Esophagus muscularis mucosa (tissue), 4 donors: Measurements from ENCODE around the gene PPAN. TPM values are rescaled to one million over a fixed set of nuclear protein-coding genes. Genes with fewer than 3 reads are reported as not detected.

Source experiments
- DNase-seq: peaks from one replicate; pipeline ENCODE4 v3.0.0-alpha.2; 2017; ENCODE audit errors: extremely low spot score
- H3K27ac ChIP-seq, 4 donors: fragments of 200-600 bp; sonication (generic); replicated peaks in 1 of 4; 1 replicate in 3 of 4; 2 replicates in 1 of 4; pipeline ENCODE4 v1.5.1; 2016 to 2019; ENCODE audit warnings: mild to moderate bottlenecking in 1 of 4
- H3K27me3 ChIP-seq, 4 donors: fragments of 200-600 bp; sonication (generic); one replicate each; pipeline versions ENCODE4 v1.5.1 to v1.6.0; 2016 to 2019
- H3K36me3 ChIP-seq, 4 donors: fragments of 200-600 bp; sonication (generic); one replicate each; pipeline ENCODE4 v1.5.1; 2016 to 2019
- H3K4me1 ChIP-seq, 4 donors: fragments of 200-600 bp; sonication (generic); one replicate each; pipeline ENCODE4 v1.5.1; 2016 to 2019
- H3K4me3 ChIP-seq, 4 donors: fragments of 200-600 bp; sonication (generic); 1 replicate in 2 of 4; 2 replicates in 2 of 4; pipeline ENCODE4 v1.5.1; 2016 to 2019; ENCODE audit warnings: mild to moderate bottlenecking in 4 of 4, moderate library complexity in 1 of 4
- H3K9me3 ChIP-seq, 4 donors: fragments of 200-600 bp; sonication (generic); 1 replicate in 3 of 4; 2 replicates in 1 of 4; pipeline ENCODE4 v1.5.1; 2016 to 2019
- CTCF ChIP-seq, 3 experiments: fragments of 200-600 bp in 2 of 3; fragments of 450-650 bp in 1 of 3; sonication (generic) in 2 of 3; IDR thresholded peaks; one replicate each; pipeline ENCODE4 v1.5.1; 2017 to 2019; ENCODE audit warnings: antibody characterized with exemption in 3 of 3, mild to moderate bottlenecking in 2 of 3, moderate library complexity in 1 of 3
- EP300 ChIP-seq: sonication (generic); formaldehyde crosslinking; IDR thresholded peaks from one replicate; pipeline ENCODE4 v1.6.1; 2017; ENCODE audit warnings: antibody characterized with exemption
- POLR2A ChIP-seq: fragments of 450-650 bp; IDR thresholded peaks from one replicate; pipeline ENCODE4 v1.6.1; 2017; ENCODE audit warnings: antibody characterized with exemption, moderate library complexity, mild to moderate bottlenecking, low read depth
- POLR2AphosphoS5 ChIP-seq, 2 donors: sonication (generic); formaldehyde crosslinking; IDR thresholded peaks; one replicate each; pipeline ENCODE4 v1.6.1; 2017; ENCODE audit warnings: antibody characterized with exemption in 2 of 2
- WGBS: methylation state at CpG from one replicate; pipeline ENCODE4 v1.1.5; 2018; 5-methylcytosine and 5-hydroxymethylcytosine counted together
- intact Hi-C: fragments of 100-400 bp; cut with DNase I; formaldehyde crosslinking; loops from one replicate; pipeline ENCODE4 v1.15.1; 2023
- total RNA-seq, 4 donors: library from RNA; depleted of rRNA; stranded (reverse); fragments of >200 nt; gene quantifications; one replicate each; pipeline versions ENCODE4 v1.1.0 to v1.2.1, GENCODE V29; 2016

The PPAN gene
- total RNA-seq, 4 donors from 2014 or later, result 22.7 to 39.3 (median 29.1) TPM

GRCh38 chr19:10141973-10142372, 35.8 kb downstream of the PPAN start:
- Histone ChIP-seq H3K36me3 (peaks cover 95 to 100% (median 100%) of the 10 kb centered on the region in 4 donors), H3K27me3 (no peaks in the 10 kb centered on the region), H3K4me1 (no peaks in the 10 kb centered on the region), H3K27ac (no peak overlapping the region), H3K9me3 (no peaks in the 10 kb centered on the region), H3K4me3 (no peak overlapping the region)
- no peak for DNase-seq
- TF ChIP-seq CTCF (IDR thresholded peaks at IDR 0.05), result no peak
- WGBS, result 96% methylated on average over 11 of the region's 18 CpGs
- intact Hi-C loops, result no loop called here

- Histone ChIP-seq H3K27me3 (no peaks in the 10 kb centered on the region), H3K4me1 (no peaks in the 10 kb centered on the region), H3K36me3 (peaks cover 89 to 100% (median 99%) of the 10 kb centered on the region in 4 donors), H3K27ac (no peak overlapping the region), H3K9me3 (no peaks in the 10 kb centered on the region), H3K4me3 (no peak overlapping the region)
- intact Hi-C loops, result no loop called here
- TF ChIP-seq EP300 (no peak), POLR2AphosphoS5 (IDR thresholded peaks at IDR 0.05) (no peak), CTCF (IDR thresholded peaks at IDR 0.05) (no peak), POLR2A (no peak)
- no peak for DNase-seq
- 90% methylated on average over 15 of the region's 15 CpGs for WGBS
These were observed 36.7 kb downstream of the PPAN start for GRCh38 chr19:10142701-10143375.

- DNase-seq, result no peak
- H3K9me3 ChIP-seq, result no peaks in the 10 kb centered on the region
- no peak for TF ChIP-seq CTCF (IDR thresholded peaks at IDR 0.05)
- no peak for TF ChIP-seq POLR2AphosphoS5 (IDR thresholded peaks at IDR 0.05)
- no peak for TF ChIP-seq EP300
- no peak for TF ChIP-seq POLR2A
- no peak overlapping the region for H3K4me3 ChIP-seq
- H3K27ac ChIP-seq, result no peak overlapping the region
- 95% methylated on average over 11 of the region's 11 CpGs for WGBS
- no peaks in the 10 kb centered on the region for H3K27me3 ChIP-seq
- no peaks in the 10 kb centered on the region for H3K4me1 ChIP-seq
- intact Hi-C loops, result no loop called here
- peaks cover 86 to 98% (median 97%) of the 10 kb centered on the region in 4 donors for H3K36me3 ChIP-seq
These were observed 37.5 kb downstream of the PPAN start for GRCh38 chr19:10143681-10144080.

- no peak for DNase-seq
- Histone ChIP-seq H3K4me3 (no peak overlapping the region), H3K9me3 (no peaks in the 10 kb centered on the region), H3K27me3 (no peaks in the 10 kb centered on the region), H3K27ac (no peak overlapping the region), H3K4me1 (no peaks in the 10 kb centered on the region), H3K36me3 (peaks cover 86 to 98% (median 97%) of the 10 kb centered on the region in 4 donors)
- WGBS, result 84% methylated on average over 5 of the region's 10 CpGs
- TF ChIP-seq POLR2AphosphoS5 (IDR thresholded peaks at IDR 0.05) (no peak), EP300 (no peak), POLR2A (no peak), CTCF (IDR thresholded peaks at IDR 0.05) (no peak)
- intact Hi-C loops, result no loop called here
These were observed 38.2 kb downstream of the PPAN start for GRCh38 chr19:10144361-10144760.

- Histone ChIP-seq H3K27me3 (no peaks in the 10 kb centered on the region), H3K9me3 (no peaks in the 10 kb centered on the region), H3K36me3 (peaks cover 86 to 98% (median 97%) of the 10 kb centered on the region in 4 donors), H3K4me1 (no peaks in the 10 kb centered on the region), H3K4me3 (no peak overlapping the region), H3K27ac (no peak overlapping the region)
- no peak for TF ChIP-seq EP300
- no peak for TF ChIP-seq POLR2A
- TF ChIP-seq POLR2AphosphoS5 (IDR thresholded peaks at IDR 0.05), result no peak
- no peak for TF ChIP-seq CTCF (IDR thresholded peaks at IDR 0.05)
- intact Hi-C loops, result no loop called here
- DNase-seq, result no peak
- 94% methylated on average over 5 of the region's 10 CpGs for WGBS
These were observed 38.9 kb downstream of the PPAN start for GRCh38 chr19:10145031-10145430.
